Pancreas (tissue), 10 donors: ENCODE data around the gene CLCNKB. TPM values are rescaled to one million over a fixed set of nuclear protein-coding genes. Genes with fewer than 3 reads are reported as not detected.
A peak's percentile ranks its signal among the peaks of the same experiment; 100 is the strongest.

Experiments used
- ATAC-seq, 4 donors: fragments of 200-7000 bp; cut with Tn5 transposase; one replicate each; pipeline versions ENCODE4 v1.8.0 to v1.9.1; 2020; ENCODE audit warnings: mild to moderate bottlenecking in 4 of 4, moderate library complexity in 4 of 4
- DNase-seq, 6 donors: peaks; one replicate each; pipeline ENCODE4 v3.0.0-alpha.2; 2020
- FAIRE-seq: peaks from 2 replicates; lab custom pipeline; 2012; peaks lifted over from hg19 to GRCh38; lab: Jason Lieb, UNC
- H3K27ac ChIP-seq, 4 donors: fragments of 200-600 bp; sonication (generic); 1 replicate in 3 of 4; 2 replicates in 1 of 4; pipeline versions ENCODE4 v1.5.0 to v1.8.0; 2020
- H3K27me3 ChIP-seq, 4 donors: fragments of 200-600 bp; one replicate each; pipeline ENCODE4 v1.8.0; 2021
- H3K36me3 ChIP-seq, 3 donors: fragments of 200-600 bp; sonication (generic) in 1 of 3; one replicate each; pipeline versions ENCODE4 v1.5.0 to v1.8.0; 2020 to 2021
- H3K4me1 ChIP-seq, 3 donors: fragments of 200-600 bp; one replicate each; pipeline ENCODE4 v1.8.0; 2021
- H3K4me3 ChIP-seq, 4 donors: fragments of 200-600 bp; sonication (generic) in 2 of 4; one replicate each; pipeline versions ENCODE4 v1.5.0 to v1.8.0; 2020 to 2021
- H3K9me3 ChIP-seq, 4 donors: fragments of 200-600 bp; one replicate each; pipeline ENCODE4 v1.8.0; 2021
- CTCF ChIP-seq, 4 donors: fragments of 200-600 bp; sonication (generic) in 3 of 4; IDR thresholded peaks; one replicate each; pipeline versions ENCODE4 v1.5.0 to v1.8.0; 2021; ENCODE audit warnings: antibody characterized with exemption in 4 of 4
- WGBS, 2 donors: extraction: QIAGEN DNeasy Blood & Tissue Kit; methylation state at CpG; one replicate each; pipeline ENCODE4 v1.1.7; 2013; 5-methylcytosine and 5-hydroxymethylcytosine counted together
- intact Hi-C, 3 donors: fragments of 100-400 bp; cut with DNase I; formaldehyde crosslinking; loops; one replicate each; pipeline versions ENCODE4 v1.11.1 to v1.14.2; 2022
- polyA plus RNA-seq, 2 donors: library from polyadenylated mRNA; stranded (reverse); fragments of 200-250 nt; gene quantifications; one replicate each; pipeline ENCODE4 v1.2.3, GENCODE V29; 2013
- total RNA-seq, 6 donors: library from RNA; stranded (reverse); fragmentation: NEBNext Ultra II Directional in 4 of 6; extraction: Animal tissue kit (Norgen Biotek cat#: 25700) in 4 of 6; gene quantifications; one replicate each; pipeline versions ENCODE4 v1.2.1 to v1.2.4, GENCODE V29; 2021 to 2023
- donor health status: healthy with polysubstance abuse.
- donor health status: DM: no; HTN: no; CAD: no; lungs with moderate emphysema.
- donor health status: DM: no; HTN: no; CAD: no.
- donor health status: control.
- donor health status: control.
- donor health status: Bipolar disorder and iron deficiency.
- donor health status: DM: yes; HTN: yes; CAD: no.
- donor health status: DM: no; HTN: no; CAD: no.
- donor health status: DM: no; HTN: no; CAD: no.
- donor health status: DM: yes; HTN: yes; CAD: no.

CLCNKB gene
- total and polyA plus RNA-seq, 8 donors = 0.54 to 1.7 (median 0.93) TPM

- Histone ChIP-seq H3K36me3 (no peaks in the 10 kb centered on the region), H3K9me3 (no peaks in the 10 kb centered on the region), H3K4me1 (peaks cover 21 to 27% (median 23%) of the 10 kb centered on the region in 3 donors), H3K4me3 (no peak overlapping the region), H3K27me3 (no peaks in the 10 kb centered on the region), H3K27ac (no peak overlapping the region)
- intact Hi-C loops = no loop called here
- no peak for DNase-seq
- 89 to 95% methylated on average over 5 of the region's 5 CpGs for WGBS, 2 donors
- ATAC-seq = no peak
- TF ChIP-seq CTCF (IDR thresholded peaks at IDR 0.05) = no peak
- no peak for FAIRE-seq
Measured at GRCh38 chr1:16090076-16090826, 46.7 kb downstream of the CLCNKB start.

- H3K27ac ChIP-seq = no peak overlapping the region
- WGBS, 2 donors = 38 to 44% methylated on average over 8 of the region's 8 CpGs
- DNase-seq (peak in 5 of 6 donors; percentile 76 to 86 (median 83)), FAIRE-seq (no peak), ATAC-seq (peak; percentile 58 to 75 (median 72))
- no peak overlapping the region for H3K4me3 ChIP-seq
- peaks cover 22 to 32% (median 28%) of the 10 kb centered on the region in 3 donors for H3K4me1 ChIP-seq
- intact Hi-C loops = no loop called here
- no peaks in the 10 kb centered on the region for H3K27me3 ChIP-seq
- no peaks in the 10 kb centered on the region for H3K9me3 ChIP-seq
- H3K36me3 ChIP-seq = no peaks in the 10 kb centered on the region
- TF ChIP-seq CTCF (IDR thresholded peaks at IDR 0.05) = no peak
Measured at GRCh38 chr1:16091296-16091695, 47.7 kb downstream of the CLCNKB start.

- FAIRE-seq = no peak
- Histone ChIP-seq H3K9me3 (no peaks in the 10 kb centered on the region), H3K27me3 (no peaks in the 10 kb centered on the region), H3K4me1 (peaks cover 22 to 32% (median 28%) of the 10 kb centered on the region in 3 donors), H3K27ac (no peak overlapping the region), H3K36me3 (no peaks in the 10 kb centered on the region), H3K4me3 (no peak overlapping the region)
- intact Hi-C loops = no loop called here
- DNase-seq = peak in 1 of 6 donors; percentile 39
- 79 to 83% methylated on average over 18 of the region's 18 CpGs for WGBS, 2 donors
- no peak for ATAC-seq
- TF ChIP-seq CTCF (IDR thresholded peaks at IDR 0.05) = no peak
Measured at GRCh38 chr1:16092097-16092922, 48.7 kb downstream of the CLCNKB start.

- no peak for FAIRE-seq
Measured at GRCh38 chr1:16092923-16093511, 49.4 kb downstream of the CLCNKB start.

More at GRCh38 chr1:16092923-16093511, 49.4 kb downstream of the CLCNKB start:
- no peaks in the 10 kb centered on the region for H3K9me3 ChIP-seq
- ATAC-seq (no peak), DNase-seq (peak in 1 of 6 donors; percentile 63)
- no peaks in the 10 kb centered on the region for H3K36me3 ChIP-seq
- H3K4me3 ChIP-seq = no peak overlapping the region
- TF ChIP-seq CTCF (IDR thresholded peaks at IDR 0.05) = no peak
- peaks cover 22 to 32% (median 28%) of the 10 kb centered on the region in 3 donors for H3K4me1 ChIP-seq
- intact Hi-C loops = no loop called here
- no peaks in the 10 kb centered on the region for H3K27me3 ChIP-seq
- 62 to 66% methylated on average over 9 of the region's 9 CpGs for WGBS, 2 donors
- H3K27ac ChIP-seq = no peak overlapping the region
